ENCODE measurements around the gene TJP1. TPM values are rescaled to one million over a fixed set of nuclear protein-coding genes. Genes with fewer than 3 reads are reported as not detected.

The TJP1 gene
- total RNA-seq, 2 donors from 2014 or later: 131 to 145 TPM

DNA sequence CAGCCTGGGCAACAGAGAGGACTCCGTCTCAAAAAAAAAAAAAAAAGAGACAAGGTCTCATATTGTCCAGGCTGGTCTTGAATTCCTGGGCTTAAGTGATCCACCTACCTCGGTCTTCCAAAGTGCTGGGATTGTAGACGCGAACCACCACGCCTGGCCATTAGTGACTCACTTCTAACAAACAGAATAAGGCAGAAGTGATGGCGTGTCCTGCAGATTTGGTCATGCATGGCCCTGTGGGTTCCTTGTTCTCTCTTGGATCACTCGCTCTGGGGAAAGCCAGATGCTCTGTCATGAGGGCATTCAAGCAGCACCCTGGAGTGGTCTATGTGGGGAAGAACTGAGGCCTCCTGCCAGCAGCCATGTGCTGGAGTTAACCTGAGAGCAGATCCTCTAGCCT, 27.4 kb upstream of the TJP1 start:
- H3K4me3 Mint-ChIP-seq: no peak overlapping the region
- peaks cover 9% of the 10 kb centered on the region for H3K9me3 ChIP-seq (ENCODE audit: control insufficient read depth, low read length)
- no peaks in the 10 kb centered on the region for H3K36me3 ChIP-seq (ENCODE audit: control insufficient read depth, insufficient read depth, low read length)
- peaks cover 27% of the 10 kb centered on the region for H3K9me3 Mint-ChIP-seq
- no peaks in the 10 kb centered on the region for H3K27me3 ChIP-seq (ENCODE audit: control insufficient read depth, insufficient read depth, low read length, poor library complexity, severe bottlenecking)
- no peaks in the 10 kb centered on the region for H3K4me1 ChIP-seq (ENCODE audit: control insufficient read depth, insufficient read depth, low read length)
- WGBS, 2 experiments (ENCODE audit: insufficient coverage in 1 of 2, insufficient read length in 1 of 2): 93 to 98% methylated on average over 5 to 7 of the region's 7 CpGs
- peaks cover 8% of the 10 kb centered on the region for H3K4me1 Mint-ChIP-seq
- H3K27ac Mint-ChIP-seq: no peak overlapping the region
- H3K36me3 Mint-ChIP-seq (ENCODE audit: low read depth): peaks cover 6% of the 10 kb centered on the region
- H3K4me3 ChIP-seq (ENCODE audit: low read length): no peak overlapping the region
- TF ChIP-seq, protein P1, sequence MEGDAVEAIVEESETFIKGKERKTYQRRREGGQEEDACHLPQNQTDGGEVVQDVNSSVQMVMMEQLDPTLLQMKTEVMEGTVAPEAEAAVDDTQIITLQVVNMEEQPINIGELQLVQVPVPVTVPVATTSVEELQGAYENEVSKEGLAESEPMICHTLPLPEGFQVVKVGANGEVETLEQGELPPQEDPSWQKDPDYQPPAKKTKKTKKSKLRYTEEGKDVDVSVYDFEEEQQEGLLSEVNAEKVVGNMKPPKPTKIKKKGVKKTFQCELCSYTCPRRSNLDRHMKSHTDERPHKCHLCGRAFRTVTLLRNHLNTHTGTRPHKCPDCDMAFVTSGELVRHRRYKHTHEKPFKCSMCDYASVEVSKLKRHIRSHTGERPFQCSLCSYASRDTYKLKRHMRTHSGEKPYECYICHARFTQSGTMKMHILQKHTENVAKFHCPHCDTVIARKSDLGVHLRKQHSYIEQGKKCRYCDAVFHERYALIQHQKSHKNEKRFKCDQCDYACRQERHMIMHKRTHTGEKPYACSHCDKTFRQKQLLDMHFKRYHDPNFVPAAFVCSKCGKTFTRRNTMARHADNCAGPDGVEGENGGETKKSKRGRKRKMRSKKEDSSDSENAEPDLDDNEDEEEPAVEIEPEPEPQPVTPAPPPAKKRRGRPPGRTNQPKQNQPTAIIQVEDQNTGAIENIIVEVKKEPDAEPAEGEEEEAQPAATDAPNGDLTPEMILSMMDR (conservative IDR thresholded peaks at IDR 0.05): no peak
- H3K9ac ChIP-seq (ENCODE audit: extremely low read depth, low read length, poor library complexity, severe bottlenecking): no peak overlapping the region
- no peaks in the 10 kb centered on the region for H3K27me3 Mint-ChIP-seq (ENCODE audit: insufficient read depth)
- H3K27ac ChIP-seq (ENCODE audit: low read depth, low read length): no peak overlapping the region
- DNase-seq: no peak

DNA sequence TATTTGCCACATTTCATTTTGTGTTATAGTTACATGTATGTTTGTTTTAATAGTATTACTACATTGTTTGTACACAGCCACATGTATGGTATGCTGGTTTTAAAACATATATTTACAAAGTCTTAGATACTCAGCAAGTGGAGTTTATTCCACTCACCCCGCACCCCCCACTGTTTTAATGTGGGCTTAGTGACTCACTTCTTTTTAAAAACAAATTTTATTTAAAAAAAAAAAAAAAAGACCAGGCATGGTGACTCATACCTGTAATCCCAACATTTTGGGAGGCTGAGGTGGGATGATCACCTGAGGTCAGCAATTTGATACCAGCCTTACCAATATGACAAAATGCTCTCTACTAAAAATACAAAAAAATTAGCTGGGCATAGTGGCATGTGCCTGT, 26.9 kb upstream of the TJP1 start:
- no peak overlapping the region for H3K27ac Mint-ChIP-seq
- no peak overlapping the region for H3K9ac ChIP-seq (ENCODE audit: extremely low read depth, low read length, poor library complexity, severe bottlenecking)
- no peak overlapping the region for H3K4me3 ChIP-seq (ENCODE audit: low read length)
- no CpG with 5 or more reads among the region's 1 CpG for WGBS, 2 experiments (ENCODE audit: insufficient coverage in 1 of 2, insufficient read length in 1 of 2)
- TF ChIP-seq, protein P1 (conservative IDR thresholded peaks at IDR 0.05): no peak
- H3K9me3 ChIP-seq (ENCODE audit: control insufficient read depth, low read length): peaks cover 9% of the 10 kb centered on the region
- H3K9me3 Mint-ChIP-seq: peaks cover 27% of the 10 kb centered on the region
- H3K27me3 Mint-ChIP-seq (ENCODE audit: insufficient read depth): no peaks in the 10 kb centered on the region
- no peaks in the 10 kb centered on the region for H3K36me3 ChIP-seq (ENCODE audit: control insufficient read depth, insufficient read depth, low read length)
- peaks cover 8% of the 10 kb centered on the region for H3K4me1 Mint-ChIP-seq
- H3K27me3 ChIP-seq (ENCODE audit: control insufficient read depth, insufficient read depth, low read length, poor library complexity, severe bottlenecking): no peaks in the 10 kb centered on the region
- H3K36me3 Mint-ChIP-seq (ENCODE audit: low read depth): peaks cover 6% of the 10 kb centered on the region
- DNase-seq: no peak
- H3K4me1 ChIP-seq (ENCODE audit: control insufficient read depth, insufficient read depth, low read length): no peaks in the 10 kb centered on the region
- no peak overlapping the region for H3K4me3 Mint-ChIP-seq
- H3K27ac ChIP-seq (ENCODE audit: low read depth, low read length): no peak overlapping the region

- TF ChIP-seq, protein P1 (conservative IDR thresholded peaks at IDR 0.05): no peak
- no peak for DNase-seq
- Mint-ChIP-seq H3K9me3 (peaks cover 19% of the 10 kb centered on the region), H3K4me3 (no peak overlapping the region), H3K27ac (no peak overlapping the region), H3K36me3 (ENCODE audit: low read depth) (peaks cover 6% of the 10 kb centered on the region), H3K4me1 (peaks cover 10% of the 10 kb centered on the region), H3K27me3 (ENCODE audit: insufficient read depth) (no peaks in the 10 kb centered on the region)
- H3K27ac ChIP-seq (ENCODE audit: low read depth, low read length): no peak overlapping the region
- no peak overlapping the region for H3K4me3 ChIP-seq (ENCODE audit: low read length)
- H3K4me1 ChIP-seq (ENCODE audit: control insufficient read depth, insufficient read depth, low read length): no peaks in the 10 kb centered on the region
- WGBS, 2 experiments (ENCODE audit: insufficient coverage in 1 of 2, insufficient read length in 1 of 2): 93 to 96% methylated on average over 5 of the region's 5 CpGs
- peaks cover 6% of the 10 kb centered on the region for H3K9me3 ChIP-seq (ENCODE audit: control insufficient read depth, low read length)
- no peak overlapping the region for H3K9ac ChIP-seq (ENCODE audit: extremely low read depth, low read length, poor library complexity, severe bottlenecking)
- no peaks in the 10 kb centered on the region for H3K27me3 ChIP-seq (ENCODE audit: control insufficient read depth, insufficient read depth, low read length, poor library complexity, severe bottlenecking)
- no peaks in the 10 kb centered on the region for H3K36me3 ChIP-seq (ENCODE audit: control insufficient read depth, insufficient read depth, low read length)
Observed at GRCh38 chr15:29844290-29844903, 22.1 kb upstream of the TJP1 start.
